GM12891 (cell line): ENCODE data around the gene BICDL1.

Experiments used
- PAX5 ChIP-seq: IDR thresholded peaks from 2 replicates; pipeline ENCODE4 v1.6.1; 2011; ENCODE audit warnings: low read length, moderate library complexity, mild to moderate bottlenecking; ENCODE audit not compliant: insufficient read depth, severe bottlenecking
- POLR2A ChIP-seq: IDR thresholded peaks from 2 replicates; pipeline ENCODE4 v1.6.1; 2011; ENCODE audit warnings: low read depth, low read length, control low read depth
- POLR2AphosphoS5 ChIP-seq: IDR thresholded peaks from 2 replicates; pipeline ENCODE4 v1.6.1; 2011; ENCODE audit warnings: low read depth, low read length, control low read depth
- SPI1 ChIP-seq: IDR thresholded peaks from 2 replicates; pipeline ENCODE4 v1.6.1; 2011; ENCODE audit warnings: low read depth, low read length, control low read depth
- TAF1 ChIP-seq: IDR thresholded peaks from 2 replicates; pipeline ENCODE4 v1.6.1; 2011; ENCODE audit warnings: low read depth, low read length, control low read depth

DNA sequence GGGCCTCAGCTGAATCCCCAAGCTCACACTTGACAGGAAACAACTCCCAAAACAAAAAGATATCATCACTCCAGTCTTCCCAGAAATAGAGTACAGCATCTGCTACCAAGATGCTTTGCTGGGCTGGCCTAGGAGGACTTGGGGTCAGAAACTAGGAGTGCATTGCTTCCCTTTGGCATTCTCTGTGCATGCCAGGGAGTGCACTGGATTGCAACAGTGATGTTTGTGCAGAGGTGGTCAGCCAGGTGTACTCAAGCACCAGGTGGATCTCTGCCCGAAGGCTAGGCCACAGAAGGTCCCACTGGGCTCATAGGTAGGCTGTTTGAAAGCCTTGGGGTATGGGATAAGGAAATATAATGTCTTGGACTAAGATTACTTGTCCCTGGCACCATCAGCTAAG is 76.4 kb downstream of the BICDL1 start:
- TF ChIP-seq PAX5 (no peak), POLR2A (no peak), SPI1 (no peak), POLR2AphosphoS5 (no peak), TAF1 (no peak)
